IPS DF 19.7 (cell line): ENCODE measurements around the gene GNG12.
A peak's percentile ranks its signal among the peaks of the same experiment; 100 is the strongest.

Experiments
- DNase-seq: peaks from one replicate; pipeline ENCODE4 v3.0.0-alpha.2; 2013; ENCODE audit warnings: low read depth, low spot score

Gene GNG12

DNA sequence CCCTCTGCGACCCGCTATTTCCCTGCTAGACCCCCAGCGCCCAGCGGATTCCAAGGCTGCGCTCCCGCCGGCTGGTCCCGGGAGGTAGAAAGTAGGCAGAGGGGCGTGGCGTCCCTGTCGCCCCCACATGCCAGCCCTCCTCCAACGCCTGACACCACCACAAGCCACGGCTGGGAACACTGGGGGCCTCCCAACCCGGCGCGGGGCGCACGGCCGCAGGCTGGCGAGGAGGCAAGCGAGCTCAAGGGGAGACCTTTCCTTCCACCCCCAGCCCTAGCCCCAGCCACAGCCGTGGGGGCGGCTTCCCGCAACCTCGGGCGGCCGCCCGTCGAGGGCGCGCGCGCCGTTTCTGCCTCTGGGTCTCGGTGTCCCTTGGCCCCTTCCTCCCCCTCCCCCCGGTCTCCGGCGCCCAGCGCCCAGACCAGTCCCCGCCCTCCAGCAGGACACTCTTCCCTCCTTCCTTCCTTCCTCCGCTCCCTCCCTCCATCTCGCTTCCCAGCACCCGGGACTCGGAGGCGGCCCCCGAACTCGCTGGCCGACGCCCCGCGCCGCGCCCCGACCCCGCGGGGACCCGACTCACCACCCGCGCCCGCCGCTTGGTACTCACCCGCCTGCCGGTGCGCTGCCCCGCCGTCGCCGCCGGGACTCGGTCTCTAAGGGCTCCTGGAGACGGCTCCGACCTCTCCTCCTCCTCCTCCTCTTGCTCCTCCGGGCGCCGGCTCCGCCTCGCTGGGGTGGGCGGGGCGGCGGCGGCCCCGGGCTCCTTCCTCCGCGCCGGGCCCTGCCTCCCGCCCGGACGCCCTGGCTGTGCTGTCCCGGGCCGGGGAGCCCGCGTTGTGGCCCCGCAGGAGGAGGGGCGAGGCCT is at the start of gene GNG12:
Gene GNG12, minus strand, starts transcription at position 731 of the 865 bp plus-strand sequence. CDS start 125,781 bp downstream, outside the sequence.
- peak; percentile 82 for DNase-seq

- no peak for DNase-seq
Measured at GRCh38 chr1:67882196-67882958, 49.1 kb upstream of the GNG12 start.

DNA sequence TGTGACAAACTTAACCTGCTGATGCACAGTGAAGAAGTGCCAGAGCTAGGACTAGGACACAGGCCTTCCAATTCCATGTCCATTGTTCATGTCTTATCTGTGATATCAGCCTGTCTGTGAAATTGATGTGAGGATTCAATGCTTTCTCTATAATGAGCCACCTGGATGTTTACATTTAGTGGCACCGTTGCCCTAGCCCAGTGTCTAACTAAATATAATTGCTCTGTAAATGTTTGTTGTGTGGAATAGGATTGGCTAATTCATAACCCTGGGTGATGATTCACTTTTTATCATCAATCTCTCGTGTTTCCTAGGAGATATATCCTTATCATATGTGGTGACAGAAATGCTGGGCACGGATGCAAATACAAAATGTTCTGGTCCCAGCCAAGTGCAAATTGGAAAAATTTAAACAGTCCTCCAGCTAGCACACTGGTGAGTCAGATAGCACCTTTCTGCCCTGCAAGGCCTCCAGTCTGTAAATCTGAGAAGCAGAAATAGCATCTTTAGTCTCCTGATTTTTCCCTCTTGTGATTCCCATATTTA is 46.9 kb upstream of the GNG12 start:
- no peak for DNase-seq

GRCh38 chr1:67879485-67879884 is 46.2 kb upstream of the GNG12 start:
- no peak for DNase-seq

DNA sequence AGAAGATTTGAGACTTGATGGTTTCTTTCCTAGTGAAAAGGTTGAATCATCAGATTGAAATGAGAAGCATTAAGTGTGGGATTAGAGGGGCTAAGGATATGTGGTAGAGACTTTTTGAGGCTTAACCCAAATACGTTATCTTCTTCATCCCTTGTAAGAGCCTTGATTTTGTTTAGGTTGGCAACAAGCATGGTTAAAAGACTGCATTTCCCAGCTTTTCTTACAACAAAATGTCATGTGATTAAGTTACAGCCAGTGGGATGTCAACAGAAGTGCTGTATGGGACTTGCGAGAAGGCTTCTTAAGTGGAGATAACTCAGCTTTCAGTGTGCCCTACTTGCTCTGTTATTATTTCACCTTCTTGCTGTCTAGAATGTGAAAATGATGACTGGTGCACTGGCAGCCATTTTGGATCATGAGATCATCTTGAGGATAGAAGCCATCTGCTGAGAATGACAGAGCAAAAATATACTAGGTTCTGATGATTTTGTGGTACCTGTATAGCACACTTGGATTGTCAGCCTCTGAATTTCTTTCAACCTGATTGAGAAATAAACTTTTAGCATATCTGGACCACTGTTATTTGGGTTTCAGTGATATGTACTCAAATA is 41.3 kb upstream of the GNG12 start:
- no peak for DNase-seq

- DNase-seq, result no peak
Measured at GRCh38 chr1:67869233-67869632, 36.0 kb upstream of the GNG12 start.

DNA sequence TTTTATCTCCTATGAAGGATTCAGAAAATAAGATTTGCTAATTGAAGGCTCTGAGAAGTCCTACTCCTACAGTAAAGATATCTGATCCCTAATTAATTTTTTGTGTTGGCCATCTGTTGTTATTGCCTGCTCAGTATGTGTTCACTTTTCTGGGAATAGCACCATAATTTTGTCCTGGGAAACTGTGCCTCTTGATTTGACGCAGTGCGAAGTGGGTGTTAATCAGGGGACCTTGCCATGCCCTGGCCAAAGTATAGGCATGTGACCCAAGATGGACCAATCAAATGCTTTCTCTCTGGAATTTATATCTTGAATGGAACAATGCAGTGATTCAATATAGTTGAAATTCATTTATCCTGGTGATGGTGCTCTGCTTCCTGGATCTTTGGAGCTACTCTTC is 30.4 kb upstream of the GNG12 start:
- no peak for DNase-seq

GRCh38 chr1:67862685-67863084 is 29.4 kb upstream of the GNG12 start:
- DNase-seq, result no peak

- DNase-seq, result no peak
Measured at GRCh38 chr1:67861856-67862516, 28.7 kb upstream of the GNG12 start.

- no peak for DNase-seq
Measured at GRCh38 chr1:67860776-67861175, 27.5 kb upstream of the GNG12 start.

DNA sequence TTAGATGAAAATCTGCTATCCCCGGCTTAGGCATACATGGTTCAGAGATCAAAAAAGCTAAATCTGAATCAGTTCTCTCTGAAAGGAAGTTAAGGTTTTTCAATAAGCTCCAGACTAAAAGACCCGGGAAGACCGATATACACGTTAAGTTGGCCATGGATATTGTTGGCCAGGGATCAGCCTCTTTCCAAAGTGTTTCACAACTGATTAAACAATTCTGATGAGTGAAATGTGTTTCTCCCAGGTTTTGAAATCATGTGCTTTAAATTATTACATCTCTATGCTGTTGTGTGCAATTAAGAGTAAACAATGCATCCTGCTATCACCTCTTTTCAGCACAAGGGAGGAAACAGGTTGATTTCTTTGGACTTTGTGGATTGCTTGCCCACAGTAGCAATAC is 23.7 kb upstream of the GNG12 start:
- no peak for DNase-seq

DNA sequence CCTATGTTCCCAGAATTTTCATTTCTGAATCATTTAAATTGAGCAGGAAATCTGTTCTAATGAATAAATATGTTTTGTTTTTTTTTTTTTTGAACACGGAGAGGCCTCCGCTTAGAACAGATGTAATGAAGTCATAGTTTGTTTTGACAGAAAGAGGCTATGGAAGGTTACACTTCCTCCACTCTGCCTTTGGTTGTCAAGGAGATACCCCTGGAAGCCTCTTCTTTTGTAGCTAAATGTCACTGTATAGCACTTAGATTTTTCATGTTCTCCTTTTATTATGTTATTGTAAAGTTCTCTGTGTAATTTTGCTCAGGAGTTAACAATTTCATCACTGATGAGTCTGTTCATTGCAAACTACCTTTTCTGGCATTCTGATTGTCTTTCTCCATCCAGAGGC is 22.7 kb upstream of the GNG12 start:
- no peak for DNase-seq

DNA sequence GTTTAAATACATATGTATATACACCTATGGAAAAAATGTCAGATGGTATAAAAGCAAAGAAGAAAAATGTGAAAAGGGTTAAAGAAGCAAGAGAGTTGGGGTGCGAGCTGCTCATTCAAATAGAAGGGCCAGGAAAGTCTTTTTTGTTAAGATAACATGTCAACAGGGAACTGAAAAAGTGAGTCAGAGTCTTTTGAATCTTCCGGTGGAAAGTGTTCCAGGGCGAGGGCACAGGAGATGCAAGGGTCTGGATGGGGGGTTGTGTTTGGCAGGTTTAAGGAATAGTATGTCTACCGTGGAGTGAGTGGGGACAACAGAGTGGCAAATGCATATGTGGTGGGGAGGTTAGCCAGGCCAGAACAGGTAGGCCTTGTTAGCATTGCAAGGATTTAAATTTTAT is 22.2 kb upstream of the GNG12 start:
- no peak for DNase-seq

GRCh38 chr1:67853704-67854103 is 20.4 kb upstream of the GNG12 start:
- peak; percentile 91 for DNase-seq

- DNase-seq, result no peak
Measured at GRCh38 chr1:67851800-67852199, 18.5 kb upstream of the GNG12 start.

DNA sequence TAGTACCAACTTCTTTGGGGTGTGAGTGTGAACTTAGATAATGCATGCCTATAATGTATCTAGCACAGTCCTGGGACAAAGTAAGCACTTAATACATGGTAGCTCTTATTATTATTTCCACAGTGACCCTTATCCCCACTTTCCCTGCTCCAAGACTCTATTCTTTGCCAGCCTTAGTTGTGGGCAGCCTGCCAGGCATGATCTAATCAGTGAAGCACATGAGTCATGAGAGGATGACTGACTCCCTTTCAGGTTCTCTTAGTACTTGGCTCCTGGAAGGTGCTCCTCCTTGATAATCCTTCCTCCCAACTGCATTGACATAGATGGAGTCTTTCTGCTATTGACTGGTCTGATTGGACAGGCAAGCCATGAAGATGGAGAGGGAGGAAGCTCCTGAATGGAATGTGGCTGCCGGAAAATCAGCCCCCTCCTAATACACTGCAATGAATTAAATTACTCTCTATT is 17.4 kb upstream of the GNG12 start:
- no peak for DNase-seq

GRCh38 chr1:67850151-67850551 is 16.9 kb upstream of the GNG12 start:
- no peak for DNase-seq

GRCh38 chr1:67847466-67847865 is 14.2 kb upstream of the GNG12 start:
- DNase-seq, result no peak

DNA sequence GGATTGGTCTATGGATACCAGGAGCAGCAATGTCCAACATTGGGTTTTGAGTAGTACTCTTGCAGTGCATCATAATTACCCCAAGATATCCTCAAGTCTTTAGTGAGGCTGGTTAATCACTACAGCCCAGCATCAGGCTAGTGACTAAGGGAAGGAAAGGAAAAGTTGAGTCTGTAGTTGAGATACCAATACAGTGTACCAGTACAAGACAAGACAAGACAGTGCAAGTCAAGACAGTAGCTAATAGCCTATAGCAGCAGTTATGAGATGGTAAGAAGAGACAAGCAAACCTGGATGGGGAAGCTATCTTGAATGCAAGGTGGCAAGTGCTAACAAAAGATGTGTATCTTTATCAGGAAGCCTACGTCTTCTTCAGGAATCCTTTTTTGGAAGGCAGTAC is 13.3 kb upstream of the GNG12 start:
- no peak for DNase-seq

- DNase-seq, result no peak
Measured at GRCh38 chr1:67844988-67845387, 11.7 kb upstream of the GNG12 start.

DNA sequence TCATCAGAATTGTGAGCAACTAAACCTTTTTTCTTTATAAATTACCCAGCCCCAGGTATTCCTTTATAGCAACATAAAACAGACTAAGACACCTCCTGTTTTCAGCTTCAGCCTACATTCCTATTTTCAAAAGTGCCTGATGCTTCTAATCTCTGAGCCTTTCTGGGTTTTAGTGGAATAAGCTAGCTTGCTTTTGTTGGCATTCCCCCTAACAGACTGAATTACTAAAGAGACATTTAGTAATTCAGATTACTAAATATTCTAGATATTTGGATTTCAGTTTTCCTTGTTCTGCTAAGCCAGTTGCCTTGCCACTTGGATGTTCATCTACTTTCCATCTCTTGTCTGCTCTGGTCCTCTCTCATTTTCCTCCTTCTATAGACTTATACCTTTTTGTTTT is 10.5 kb upstream of the GNG12 start:
- no peak for DNase-seq

- no peak for DNase-seq
Measured at GRCh38 chr1:67843331-67843730, 10.1 kb upstream of the GNG12 start.
